AG04450 (cell line): Measurements from ENCODE around the gene SCTR. TPM values are rescaled to one million over a fixed set of nuclear protein-coding genes. Genes with fewer than 3 reads are reported as not detected.

Experiments
- CTCF ChIA-PET: fragments of 300-600, 350-600 bp; formaldehyde crosslinking; extraction: SDS; loops from one replicate; lab custom pipeline; 2022; ENCODE audit warnings: antibody characterized with exemption, inconsistent platforms; lab: Charles Lee
- POLR2A ChIA-PET: fragments of 350-600 bp; formaldehyde crosslinking; extraction: SDS; loops from one replicate; lab custom pipeline; 2021; ENCODE audit warnings: antibody characterized with exemption, inconsistent platforms; lab: Yijun Ruan, JAX
- DNase-seq: peaks from one replicate; pipeline ENCODE4 v3.0.0-alpha.2; 2011; ENCODE audit warnings: low read depth, low spot score
- H3K27ac ChIP-seq: one replicate; pipeline ENCODE4 v1.5.1; 2012; ENCODE audit warnings: low read depth, low read length, control low read depth
- H3K27me3 ChIP-seq: one replicate; pipeline ENCODE4 v1.6.0; 2012; ENCODE audit warnings: low read length; ENCODE audit not compliant: control insufficient read depth, insufficient read depth
- H3K4me3 ChIP-seq: 2 replicates; pipeline ENCODE4 v1.5.1; 2011; ENCODE audit warnings: mild to moderate bottlenecking, low read depth, low read length, control low read depth
- H3K9me3 ChIP-seq: 2 replicates; pipeline ENCODE4 v1.5.1; 2012; ENCODE audit warnings: low read length; ENCODE audit not compliant: control insufficient read depth, insufficient read depth
- CTCF ChIP-seq: IDR thresholded peaks from 2 replicates; pipeline ENCODE4 v1.5.1; 2011; ENCODE audit warnings: low read depth, low read length, control low read depth, inconsistent platforms
- polyA plus RNA-seq: library from polyadenylated mRNA; depleted of rRNA; stranded (reverse); fragments of >200 nt; gene quantifications from 2 replicates; pipeline ENCODE4 v1.2.3, GENCODE V29; 2011

Gene SCTR
- polyA plus RNA-seq, 1 experiment = not detected

DNA sequence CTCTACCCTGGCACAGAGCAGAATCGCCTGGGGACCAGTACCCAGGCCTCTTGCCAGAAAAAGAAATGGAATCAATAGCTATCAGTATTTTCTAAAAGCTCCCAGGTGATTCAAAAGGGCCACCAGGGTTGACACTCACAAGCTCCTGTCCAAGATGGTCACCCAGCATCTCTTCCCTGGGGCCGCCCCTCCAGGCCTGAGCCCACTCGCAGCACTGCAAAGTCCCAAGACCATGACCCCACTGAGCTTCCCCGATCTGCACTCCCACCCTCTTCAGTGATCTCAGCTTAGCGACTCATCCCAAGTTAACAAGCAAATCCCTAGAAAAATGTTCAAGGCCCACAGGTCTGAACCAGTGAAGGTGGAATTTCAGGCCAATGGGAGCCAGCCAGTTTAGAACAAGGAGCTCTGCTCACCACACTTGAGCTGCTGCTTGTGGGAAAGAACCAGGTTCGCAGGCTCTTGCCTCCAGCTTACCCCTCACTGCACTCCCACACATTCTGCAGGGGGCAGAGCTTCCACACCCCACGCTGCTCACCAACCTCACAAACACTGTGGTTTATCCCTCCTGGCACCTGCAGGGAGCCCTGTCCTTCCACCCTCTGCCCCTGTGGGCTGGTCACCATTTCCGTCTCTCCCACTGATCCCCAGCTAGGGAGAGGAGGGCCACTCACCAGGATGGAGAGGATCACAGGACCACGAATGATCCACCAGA, 72.8 kb downstream of the SCTR start:
- POLR2A ChIA-PET = no interaction called here

GRCh38 chr2:119449521-119449920, 74.8 kb downstream of the SCTR start:
- ChIA-PET POLR2A (no interaction called here), CTCF (interaction anchor here (0.5 kb wide), 1 partner anchor 56 kb away, joined by 3 read pairs; no protein-coding TSS in a partner anchor)
- peaks cover 7% of the 10 kb centered on the region for H3K27me3 ChIP-seq
- no peaks in the 10 kb centered on the region for H3K9me3 ChIP-seq
- no peak for DNase-seq
- no peak overlapping the region for H3K4me3 ChIP-seq
- H3K27ac ChIP-seq = no peak overlapping the region
- no peak for TF ChIP-seq CTCF

More for the DNA sequence above, 72.8 kb downstream of the SCTR start:
- H3K27me3 ChIP-seq = peaks cover 16% of the 10 kb centered on the region
- TF ChIP-seq CTCF = no peak
- CTCF ChIA-PET = interaction anchor here (2.6 kb wide), 1 partner anchor 25 kb away, joined by 9 read pairs; no protein-coding TSS in a partner anchor
- H3K9me3 ChIP-seq = no peaks in the 10 kb centered on the region
- no peak overlapping the region for H3K4me3 ChIP-seq
- H3K27ac ChIP-seq = no peak overlapping the region
- no peak for DNase-seq

DNA sequence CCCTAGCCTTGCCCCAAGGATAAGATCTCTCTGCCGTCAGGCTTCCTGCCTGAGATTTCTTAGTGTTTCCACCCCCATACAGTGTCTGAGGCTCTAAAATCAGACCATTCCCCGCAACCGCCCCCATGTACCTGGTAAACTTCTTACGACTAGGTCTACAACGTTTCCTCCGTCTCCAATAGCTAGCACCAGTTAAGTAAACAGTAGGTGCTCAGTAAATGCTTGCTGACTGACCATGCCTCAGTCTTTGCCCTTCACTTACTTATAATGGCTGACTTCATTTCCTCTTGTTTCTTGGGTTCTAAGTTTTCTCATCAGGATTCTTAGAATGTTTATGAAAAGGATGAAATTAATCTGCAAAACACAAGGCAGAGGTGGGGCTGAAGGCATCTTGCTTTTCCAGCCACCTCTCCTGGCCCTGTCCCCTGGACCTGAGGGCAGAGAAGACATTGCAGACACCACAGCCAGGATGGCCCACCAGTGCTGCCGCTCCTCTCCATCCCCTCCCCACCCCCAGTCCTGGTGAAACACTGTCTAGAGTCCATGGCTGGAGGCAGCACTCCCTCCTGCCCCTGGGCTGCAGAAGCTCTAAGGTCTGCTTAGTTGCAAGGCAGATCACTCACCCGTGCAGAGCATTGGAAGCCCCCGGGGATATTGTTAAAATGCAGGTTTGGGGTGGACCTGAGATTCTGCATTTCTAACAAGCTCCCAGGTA, 75.7 kb downstream of the SCTR start:
- no peak for TF ChIP-seq CTCF
- no peak overlapping the region for H3K4me3 ChIP-seq
- DNase-seq = no peak
- H3K9me3 ChIP-seq = no peaks in the 10 kb centered on the region
- ChIA-PET POLR2A (no interaction called here), CTCF (no interaction called here)
- H3K27ac ChIP-seq = no peak overlapping the region
- peaks cover 7% of the 10 kb centered on the region for H3K27me3 ChIP-seq

- no peak overlapping the region for H3K4me3 ChIP-seq
- no peak overlapping the region for H3K27ac ChIP-seq
- H3K9me3 ChIP-seq = no peaks in the 10 kb centered on the region
- TF ChIP-seq CTCF = no peak
- CTCF ChIA-PET = no interaction called here
- no peak for DNase-seq
- POLR2A ChIA-PET = interaction anchor here (0.6 kb wide), 1 partner anchor 552 kb away, joined by 3 read pairs; no protein-coding TSS in a partner anchor
- peaks cover 9% of the 10 kb centered on the region for H3K27me3 ChIP-seq
Measured at GRCh38 chr2:119446037-119446436, 78.2 kb downstream of the SCTR start.

- ChIA-PET POLR2A (no interaction called here), CTCF (no interaction called here)
- peaks cover 16% of the 10 kb centered on the region for H3K27me3 ChIP-seq
Measured at GRCh38 chr2:119442850-119443249, 81.4 kb downstream of the SCTR start.

More at GRCh38 chr2:119442850-119443249, 81.4 kb downstream of the SCTR start:
- no peak for TF ChIP-seq CTCF
- DNase-seq = no peak
- H3K4me3 ChIP-seq = no peak overlapping the region
- H3K9me3 ChIP-seq = no peaks in the 10 kb centered on the region
- no peak overlapping the region for H3K27ac ChIP-seq
